DLD1 (cell line): ENCODE results near the gene PFKFB3.
"Not testable (repeated sequence)": the region's sequence is repeated elsewhere in the genome, so short reads cannot be mapped to it uniquely, and the experiment has no call there.

Source experiments
- in situ Hi-C: cut with HindIII; loops from 2 replicates; pipeline ENCODE4 v1.10.0; 2017; ENCODE audit warnings: low sequenced_read_pairs

PFKFB3 gene

DNA sequence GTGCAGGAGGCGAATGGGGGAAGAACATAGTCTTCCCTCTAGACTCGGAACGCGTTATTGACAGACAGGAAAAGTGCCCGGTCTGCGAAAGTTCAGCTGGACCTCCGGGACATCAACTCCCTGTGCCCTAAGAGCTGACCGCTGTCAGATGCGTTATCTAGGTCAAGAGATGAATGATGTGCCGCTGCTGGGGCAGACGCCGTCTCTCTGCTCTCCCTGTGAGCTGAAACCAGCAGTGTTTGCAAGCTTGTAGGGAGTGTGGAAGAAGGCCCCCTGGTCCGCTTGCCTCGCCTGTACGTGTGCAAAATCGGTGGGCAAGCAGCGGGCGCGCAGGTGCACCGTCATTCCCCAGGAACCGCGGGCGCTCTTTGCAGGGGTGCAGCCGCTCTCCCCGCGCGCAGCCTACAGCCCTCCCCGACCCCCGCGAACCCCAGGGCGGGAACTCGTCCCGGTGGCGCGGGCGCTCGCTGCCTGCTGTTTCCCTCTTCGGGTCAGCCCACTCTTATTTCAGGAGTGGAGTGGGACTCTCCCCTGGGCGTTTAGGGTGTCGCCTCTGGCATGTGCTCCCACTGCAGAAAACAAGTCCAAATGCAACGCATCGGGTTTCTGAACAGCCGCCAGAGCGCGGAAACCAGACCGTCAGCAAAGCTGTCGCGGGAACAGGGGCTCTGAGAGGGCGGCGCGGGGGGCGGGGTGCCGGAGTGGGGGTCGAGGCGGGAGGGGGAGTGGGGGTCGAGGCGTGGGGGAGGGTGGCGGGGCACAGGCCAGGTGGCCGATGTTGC, 1.8 kb upstream of the PFKFB3 start:
- in situ Hi-C loops: no loop called here

DNA sequence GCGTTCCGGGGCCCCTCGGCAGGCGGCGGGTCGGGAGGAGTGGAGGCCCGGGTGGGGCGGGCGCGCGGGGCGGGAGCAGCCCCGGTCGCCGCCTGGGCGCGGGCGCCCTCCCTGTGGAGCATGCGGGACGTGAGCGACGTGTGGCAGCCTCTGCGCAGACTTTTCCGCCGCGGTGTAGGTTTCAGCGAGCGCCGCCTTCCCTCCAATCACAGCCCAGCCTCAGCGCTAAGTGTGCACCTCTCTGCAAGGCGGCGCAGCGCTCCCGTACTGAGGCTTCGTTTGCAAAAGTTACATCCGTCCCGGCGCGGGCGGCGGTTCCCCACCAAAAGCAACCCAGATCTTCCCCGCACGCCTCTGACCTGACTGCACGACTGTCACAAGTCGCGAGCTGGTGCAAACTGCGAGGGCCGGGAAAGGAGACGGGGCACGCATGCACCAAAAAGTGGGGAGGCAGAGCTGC, 1.2 kb upstream of the PFKFB3 start:
- in situ Hi-C loops: no loop called here

GRCh38 chr10:6202098-6202683, 541 bp upstream of the PFKFB3 start:
- in situ Hi-C loops: no loop called here

DNA sequence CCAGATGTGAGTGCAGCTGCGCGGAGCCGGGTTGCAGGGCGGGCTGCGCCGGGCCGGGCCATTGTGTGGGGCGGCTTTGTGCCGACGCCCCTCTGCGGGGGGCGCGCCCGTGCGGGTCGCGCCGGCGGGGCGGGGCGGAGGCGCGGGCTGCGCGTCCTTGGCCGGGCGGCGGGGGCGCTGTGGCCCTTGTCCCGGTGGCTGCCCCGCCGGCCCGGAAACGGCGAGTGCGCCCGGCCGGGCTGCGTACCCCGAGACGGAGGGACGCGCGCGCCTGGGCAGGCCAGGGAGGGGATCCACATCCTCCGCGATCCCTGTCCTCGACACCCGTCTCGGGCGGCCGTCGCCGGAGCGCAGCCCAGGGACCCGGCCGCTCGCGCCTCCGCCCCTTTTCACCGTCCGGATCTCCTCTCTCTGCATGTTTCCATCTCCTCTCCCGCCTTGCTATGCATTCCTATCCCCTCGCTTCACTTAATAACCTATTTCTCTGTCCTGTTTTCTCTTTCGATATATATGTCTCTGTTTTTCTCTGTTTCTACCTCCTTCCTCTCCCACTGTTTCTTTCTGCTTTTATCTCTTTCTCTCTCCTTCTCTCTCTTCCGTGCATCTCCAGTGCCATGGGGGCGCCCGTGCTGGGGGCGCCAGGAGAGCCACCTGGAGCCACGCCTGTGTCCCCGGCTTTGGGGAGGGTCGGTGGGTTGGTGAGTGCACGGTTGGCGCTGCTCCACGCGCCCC, 765 bp downstream of the PFKFB3 start:
- in situ Hi-C loops: no loop called here

GRCh38 chr10:6204063-6204340, 1.3 kb downstream of the PFKFB3 start:
- in situ Hi-C loops: no loop called here

DNA sequence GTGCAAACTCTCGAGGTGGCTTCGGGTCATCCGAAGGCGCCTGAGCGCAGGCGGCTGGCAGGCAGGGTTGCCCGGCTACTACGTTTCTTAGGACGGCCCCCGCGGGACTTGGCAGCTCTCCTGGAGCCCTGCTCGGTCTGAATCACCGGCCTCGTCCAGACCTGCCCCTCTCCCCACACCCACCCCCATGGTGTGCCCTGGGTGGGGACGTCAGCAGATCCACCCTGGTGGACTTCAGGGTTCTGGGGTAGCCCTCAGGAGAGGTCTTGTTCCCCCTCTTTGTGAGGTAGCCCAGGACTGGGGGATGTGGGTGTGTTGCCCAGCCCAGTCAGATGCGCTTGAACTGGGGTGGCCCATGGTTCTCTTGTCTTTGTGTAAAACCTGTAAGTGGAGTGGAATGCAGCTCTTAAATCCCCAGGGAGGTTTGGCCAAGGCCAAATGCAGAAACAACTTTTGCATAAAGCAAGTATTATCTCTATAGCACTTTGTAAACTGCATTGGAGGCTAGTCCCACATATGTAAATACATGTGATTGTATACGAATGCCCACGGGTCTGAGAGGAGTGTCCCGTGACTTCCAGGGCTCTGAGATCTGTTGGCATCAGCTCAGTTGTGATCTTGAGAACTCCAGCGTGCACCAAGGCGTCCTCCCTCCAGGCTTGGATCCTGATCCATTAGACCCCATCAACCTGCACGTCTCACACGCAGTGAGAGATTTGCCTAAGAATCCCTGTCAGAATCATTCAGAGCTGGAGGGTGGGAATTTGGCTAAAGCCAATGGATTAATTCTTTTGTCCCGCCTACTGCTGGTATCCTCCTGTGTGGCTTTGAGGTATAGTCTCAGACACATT, 1.8 kb downstream of the PFKFB3 start:
- in situ Hi-C loops: no loop called here

DNA sequence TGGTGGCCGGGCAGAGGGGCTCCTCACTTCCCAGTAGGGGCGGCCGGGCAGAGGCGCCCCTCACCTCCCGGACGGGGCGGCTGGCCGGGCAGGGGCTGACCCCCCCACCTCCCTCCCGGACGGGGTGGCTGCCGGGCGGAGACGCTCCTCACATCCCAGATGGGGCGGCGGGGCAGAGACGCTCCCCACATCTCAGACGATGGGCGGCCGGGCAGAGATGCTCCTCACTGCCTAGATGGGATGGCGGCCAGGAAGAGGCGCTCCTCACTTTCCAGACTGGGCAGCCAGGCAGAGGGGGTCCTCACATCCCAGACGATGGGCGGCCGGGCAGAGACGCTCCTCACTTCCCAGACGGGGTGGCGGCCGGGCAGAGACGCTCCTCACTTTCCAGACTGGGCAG, 3.8 kb downstream of the PFKFB3 start:
- in situ Hi-C loops: not testable (repeated sequence)

GRCh38 chr10:6207658-6208057, 4.9 kb downstream of the PFKFB3 start:
- in situ Hi-C loops: no loop called here

GRCh38 chr10:6208799-6209235, 6.1 kb downstream of the PFKFB3 start:
- in situ Hi-C loops: no loop called here

DNA sequence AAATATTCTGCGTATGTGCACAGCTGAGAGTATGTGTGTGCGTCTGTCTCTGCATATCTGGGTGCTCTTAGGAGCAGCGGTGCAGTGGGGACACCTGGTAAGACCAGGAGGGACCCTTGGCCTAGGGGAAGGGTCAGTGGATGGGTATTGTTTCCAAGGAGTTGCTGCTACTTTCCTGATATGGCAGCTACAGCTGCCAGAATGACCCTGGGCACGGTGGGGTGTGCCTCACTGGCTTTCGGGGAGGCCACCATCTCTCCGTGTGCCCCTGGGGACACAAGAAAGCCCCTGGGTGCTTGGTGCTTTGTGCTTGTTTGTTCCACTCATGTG, 8.6 kb downstream of the PFKFB3 start:
- in situ Hi-C loops: no loop called here

GRCh38 chr10:6211671-6212635, 9.2 kb downstream of the PFKFB3 start:
- in situ Hi-C loops: no loop called here

DNA sequence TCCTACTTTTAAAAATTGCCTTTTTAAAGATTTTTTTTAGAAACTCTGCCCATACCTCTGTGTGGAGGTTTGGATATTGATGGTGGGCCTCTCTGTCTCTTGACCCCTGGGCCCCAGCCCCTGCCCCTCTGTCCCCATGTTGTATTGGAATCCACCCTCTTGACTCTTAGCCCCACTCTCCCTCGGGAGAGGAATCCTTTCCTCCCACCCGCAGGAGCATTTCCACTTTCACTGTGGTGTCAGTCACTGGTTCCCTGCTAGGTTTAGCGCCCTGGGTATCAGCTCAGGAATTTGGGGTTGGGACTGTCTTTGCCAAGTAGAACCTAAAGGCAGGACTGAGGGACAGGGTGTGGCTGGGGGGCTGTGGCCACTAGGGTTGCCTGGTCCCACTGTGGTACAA, 10.1 kb downstream of the PFKFB3 start:
- in situ Hi-C loops: no loop called here

DNA sequence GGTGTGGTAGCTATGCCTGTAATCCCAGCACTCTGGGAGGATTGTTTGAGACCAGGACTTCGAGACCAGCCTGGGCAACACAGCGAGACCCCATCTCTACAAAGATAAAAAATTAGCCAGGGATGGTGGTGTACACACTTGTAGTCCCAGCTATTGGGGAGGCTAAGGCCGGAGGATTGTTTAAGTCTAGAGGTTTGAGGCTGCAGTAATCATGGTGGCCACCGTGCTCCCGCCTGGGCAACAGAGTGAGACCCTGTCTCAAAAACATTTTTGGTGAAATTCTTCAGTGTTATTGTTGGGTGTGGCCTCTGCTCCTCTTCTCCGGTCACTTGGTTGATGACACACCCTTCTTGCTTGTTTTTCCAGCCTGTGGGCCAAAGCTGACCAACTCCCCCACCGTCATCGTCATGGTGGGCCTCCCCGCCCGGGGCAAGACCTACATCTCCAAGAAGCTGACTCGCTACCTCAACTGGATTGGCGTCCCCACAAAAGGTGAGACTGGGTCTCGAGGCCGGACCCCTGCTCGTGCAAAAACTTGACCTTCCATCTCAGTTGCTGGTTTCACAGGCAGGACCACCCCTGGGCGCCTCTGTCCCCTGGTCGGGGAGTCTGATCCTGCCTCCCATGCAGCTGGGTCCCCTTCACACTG, 10.6 kb downstream of the PFKFB3 start:
- in situ Hi-C loops: no loop called here

- in situ Hi-C loops: no loop called here
Measured at GRCh38 chr10:6213908-6214307, 11.2 kb downstream of the PFKFB3 start.

DNA sequence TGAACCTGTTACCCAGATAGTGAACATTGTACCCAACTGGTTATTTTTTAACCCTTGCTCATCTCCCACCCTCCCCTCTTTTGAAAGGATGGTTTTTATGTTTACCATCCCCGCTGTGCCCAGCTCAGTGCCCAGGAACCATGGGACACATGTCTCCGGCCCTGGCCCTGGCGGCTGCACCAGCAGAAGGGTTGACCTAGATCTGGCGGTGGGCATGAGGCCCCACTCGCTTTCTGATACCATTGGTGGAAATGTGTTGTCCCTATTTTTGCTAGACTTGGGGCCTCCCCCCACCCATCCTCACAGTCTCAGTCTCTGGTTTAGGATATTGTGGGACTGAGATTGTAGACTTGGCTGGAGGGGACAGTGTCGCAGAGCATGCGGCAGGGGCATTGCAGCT, 11.9 kb downstream of the PFKFB3 start:
- in situ Hi-C loops: no loop called here

- in situ Hi-C loops: no loop called here
Measured at GRCh38 chr10:6215241-6215640, 12.5 kb downstream of the PFKFB3 start.

- in situ Hi-C loops: no loop called here
Measured at GRCh38 chr10:6215683-6216484, 13.2 kb downstream of the PFKFB3 start.

GRCh38 chr10:6216916-6217315, 14.2 kb downstream of the PFKFB3 start:
- in situ Hi-C loops: no loop called here

DNA sequence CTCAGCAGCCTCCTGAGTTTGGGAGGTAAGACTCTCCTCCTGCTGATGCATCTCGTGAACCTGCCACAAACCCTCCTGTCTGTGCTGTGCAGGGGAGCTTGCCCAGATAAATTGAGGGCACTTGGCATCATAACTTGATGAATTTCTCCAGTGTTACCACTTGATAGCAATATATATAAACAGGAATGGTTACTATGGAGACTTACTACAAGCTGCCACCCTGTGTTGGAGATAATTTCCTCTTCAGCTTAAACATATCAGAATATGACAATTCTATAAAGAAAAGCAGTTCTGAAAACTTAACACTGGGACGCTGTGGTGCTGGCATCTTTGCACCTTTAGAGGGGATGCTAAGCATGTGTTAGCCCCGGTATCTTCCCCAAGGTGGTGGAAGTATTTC, 14.9 kb downstream of the PFKFB3 start:
- in situ Hi-C loops: no loop called here
